ENCODE results near the gene GALNT2. TPM values are rescaled to one million over a fixed set of nuclear protein-coding genes. Genes with fewer than 3 reads are reported as not detected.

Gene GALNT2
- total RNA-seq, 1 experiment from 2014 or later = 152 TPM

GRCh38 chr1:230090194-230090711 is 23.2 kb downstream of the GALNT2 start:
- POLR2A ChIA-PET = interaction anchor here (0.6 kb wide), 1 partner anchor 570 kb away, joined by 8 read pairs; no protein-coding TSS in a partner anchor
- peak; percentile 42 for ATAC-seq
- Histone ChIP-seq H3K4me3 (ENCODE audit: low read depth in 2 of 2, low read length in 2 of 2) (no peak overlapping the region), H3K36me3 (ENCODE audit: control insufficient read depth, insufficient read depth, low read length) (no peaks in the 10 kb centered on the region), H3K27me3 (ENCODE audit: control insufficient read depth, insufficient read depth, low read length) (no peaks in the 10 kb centered on the region), H3K9me3 (ENCODE audit: control insufficient read depth, insufficient read depth, low read depth, low read length) (no peaks in the 10 kb centered on the region), H3K27ac (ENCODE audit: low read length) (peak overlapping the region; percentile 49), H3K4me1 (ENCODE audit: control insufficient read depth, insufficient read depth, low read length) (peaks cover 44% of the 10 kb centered on the region)
- TF ChIP-seq TCF7L2 (IDR thresholded peaks at IDR 0.05; ENCODE audit: low read depth, low read length) (no peak), CTCF (IDR thresholded peaks at IDR 0.05) (no peak), SIN3A (IDR thresholded peaks at IDR 0.05; ENCODE audit: borderline replicate concordance, insufficient read depth, low read depth, low read length) (no peak), POLR2AphosphoS5 (IDR thresholded peaks at IDR 0.05; ENCODE audit: low read depth, low read length) (no peak), REST (IDR thresholded peaks at IDR 0.05; ENCODE audit: insufficient read depth in 1 of 2, low read depth in 2 of 2, low read length in 1 of 2) (no peak)
- CTCF ChIA-PET = no interaction called here
- no TSS peak for BruUV-seq (replicated peaks)
- intact Hi-C loops (cut with micrococcal nuclease; ENCODE audit: unreplicated experiment) (no loop called here), in situ Hi-C loops (cut with HindIII; ENCODE audit: low pct_unique_long_range_greater_than_20kb, low sequenced_read_pairs) (no loop called here)
- DNase-seq (ENCODE audit: low read depth, low spot score) = no peak

DNA sequence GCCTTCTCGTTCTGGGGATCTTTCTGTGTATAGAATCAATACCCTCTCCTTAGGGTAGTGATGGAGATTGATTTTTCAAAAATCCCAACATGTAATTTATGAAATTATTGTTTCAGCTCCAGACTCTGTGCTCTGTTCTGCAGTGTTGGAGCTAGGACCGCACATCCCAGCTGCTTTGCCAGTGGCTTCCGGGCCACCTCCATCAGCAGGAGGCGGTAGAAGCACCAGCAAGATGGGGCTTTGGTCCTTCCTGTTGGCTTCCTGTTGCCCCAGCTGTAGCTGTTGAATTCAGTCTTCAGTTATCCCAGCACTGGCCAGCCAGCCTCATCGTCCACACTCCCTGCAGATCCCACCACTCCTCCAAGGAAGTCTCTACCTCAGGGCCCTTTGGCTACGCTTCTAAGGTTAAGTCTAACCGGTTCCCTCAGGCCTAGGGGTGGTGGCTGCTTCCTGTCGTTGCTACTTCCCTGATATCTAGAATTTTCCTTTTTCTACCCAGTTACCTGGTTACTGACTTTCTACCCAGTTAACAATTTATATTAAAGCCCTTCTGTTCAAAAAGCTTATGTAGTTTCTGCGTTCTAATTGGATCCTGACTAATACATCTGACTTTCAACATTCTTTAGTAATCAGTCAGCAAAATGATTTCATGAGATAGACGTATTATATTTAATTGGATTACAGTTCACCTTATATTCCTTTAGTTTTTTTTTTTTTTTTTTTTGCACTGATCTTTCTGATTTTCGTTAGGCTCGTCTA is 24.6 kb downstream of the GALNT2 start:
- ATAC-seq = no peak
- Histone ChIP-seq H3K4me3 (ENCODE audit: low read depth in 2 of 2, low read length in 2 of 2) (no peak overlapping the region), H3K36me3 (ENCODE audit: control insufficient read depth, insufficient read depth, low read length) (no peaks in the 10 kb centered on the region), H3K27ac (ENCODE audit: low read length) (0 out of 2 replicates have a peak overlapping the region, but pooled peaks have one; percentile 9), H3K9me3 (ENCODE audit: control insufficient read depth, insufficient read depth, low read depth, low read length) (no peaks in the 10 kb centered on the region), H3K27me3 (ENCODE audit: control insufficient read depth, insufficient read depth, low read length) (no peaks in the 10 kb centered on the region), H3K4me1 (ENCODE audit: control insufficient read depth, insufficient read depth, low read length) (peaks cover 30% of the 10 kb centered on the region)
- CTCF ChIA-PET = no interaction called here
- TF ChIP-seq SIN3A (IDR thresholded peaks at IDR 0.05; ENCODE audit: borderline replicate concordance, insufficient read depth, low read depth, low read length) (no peak), CTCF (IDR thresholded peaks at IDR 0.05) (no peak; the same call in 1 of the 2 replicates), REST (IDR thresholded peaks at IDR 0.05; ENCODE audit: insufficient read depth in 1 of 2, low read depth in 2 of 2, low read length in 1 of 2) (no peak), TCF7L2 (IDR thresholded peaks at IDR 0.05; ENCODE audit: low read depth, low read length) (no peak)
- intact Hi-C loops (cut with micrococcal nuclease; ENCODE audit: unreplicated experiment) (no loop called here), in situ Hi-C loops (cut with HindIII; ENCODE audit: low pct_unique_long_range_greater_than_20kb, low sequenced_read_pairs) (no loop called here)
- POLR2A ChIA-PET = no interaction called here
- no peak for DNase-seq (ENCODE audit: low read depth, low spot score)
- BruUV-seq (replicated peaks) = no TSS peak
